NCI-H2107 treated with DMSO at 0.1 percent for 48 hours (cell line): ENCODE results near the gene IMPACT.

Experiments used
- DNase-seq: peaks from one replicate; lab custom pipeline; 2025; ENCODE audit not compliant: unreplicated experiment; lab: John Stamatoyannopoulos, UW

Gene IMPACT

GRCh38 chr18:24420551-24420950 lies 5.9 kb upstream of the IMPACT start:
- no peak for DNase-seq

GRCh38 chr18:24421831-24422230 lies 4.6 kb upstream of the IMPACT start:
- no peak for DNase-seq

- DNase-seq, result no peak
Measured at GRCh38 chr18:24426073-24426397, 435 bp upstream of the IMPACT start.

GRCh38 chr18:24427484-24427883 lies 1.0 kb downstream of the IMPACT start:
- no peak for DNase-seq

- no peak for DNase-seq
Measured at GRCh38 chr18:24428709-24429108, 2.2 kb downstream of the IMPACT start.

GRCh38 chr18:24429188-24429587 lies 2.7 kb downstream of the IMPACT start:
- no peak for DNase-seq

- no peak for DNase-seq
Measured at GRCh38 chr18:24432618-24433017, 6.1 kb downstream of the IMPACT start.

- DNase-seq, result no peak
Measured at GRCh38 chr18:24436939-24437338, 10.5 kb downstream of the IMPACT start.

- DNase-seq, result no peak
Measured at GRCh38 chr18:24443870-24444269, 17.4 kb downstream of the IMPACT start.

GRCh38 chr18:24446453-24446852 lies 20.0 kb downstream of the IMPACT start:
- no peak for DNase-seq

- no peak for DNase-seq
Measured at GRCh38 chr18:24446953-24447538, 20.6 kb downstream of the IMPACT start.

- no peak for DNase-seq
Measured at GRCh38 chr18:24447961-24448360, 21.5 kb downstream of the IMPACT start.

GRCh38 chr18:24456549-24456948 lies 30.1 kb downstream of the IMPACT start:
- no peak for DNase-seq

- DNase-seq, result no peak
Measured at GRCh38 chr18:24459772-24460171, 33.3 kb downstream of the IMPACT start.

GRCh38 chr18:24460388-24460787 lies 33.9 kb downstream of the IMPACT start, which contains the start of gene HRH4:
Gene HRH4, plus strand, starts transcription at chr18:24460637. Its CDS starts 92 bp downstream, at chr18:24460729.
- no peak for DNase-seq

GRCh38 chr18:24461996-24462395 lies 35.5 kb downstream of the IMPACT start:
- DNase-seq, result no peak

- no peak for DNase-seq
Measured at GRCh38 chr18:24462838-24463775, 36.6 kb downstream of the IMPACT start.

- DNase-seq, result no peak
Measured at GRCh38 chr18:24465486-24465885, 39.0 kb downstream of the IMPACT start.

- DNase-seq, result no peak
Measured at GRCh38 chr18:24466771-24467170, 40.3 kb downstream of the IMPACT start.

- no peak for DNase-seq
Measured at GRCh38 chr18:24470022-24470618, 43.6 kb downstream of the IMPACT start.

- DNase-seq, result no peak
Measured at GRCh38 chr18:24470805-24471204, 44.3 kb downstream of the IMPACT start.

GRCh38 chr18:24472591-24472990 lies 46.1 kb downstream of the IMPACT start:
- no peak for DNase-seq
